HG03575 (cell line): ENCODE results near the gene LENG9.
"Not testable (repeated sequence)": the region's sequence is repeated elsewhere in the genome, so short reads cannot be mapped to it uniquely, and the experiment has no call there.

Source experiments
- ATAC-seq: cut with Tn5 transposase; IDR thresholded peaks from one replicate; pipeline ENCODE4 v1.9.1; 2021; ENCODE audit not compliant: unreplicated experiment, insufficient number of reproducible peaks, low FRiP score; ENCODE audit errors: extremely low read depth

LENG9 gene

GRCh38 chr19:54463531-54464043 is at the start of gene LENG9:
Gene LENG9 (minus strand): TSS chr19:54463778. CDS start chr19:54463526, 252 bp downstream.
- peak; percentile 15 for ATAC-seq

GRCh38 chr19:54509200-54509940 is 45.8 kb upstream of the LENG9 start:
- ATAC-seq: not testable (repeated sequence)

GRCh38 chr19:54508487-54508886 is 44.9 kb upstream of the LENG9 start:
- not testable (repeated sequence) for ATAC-seq

- ATAC-seq: no peak
Measured at GRCh38 chr19:54507824-54508223, 44.2 kb upstream of the LENG9 start.

- ATAC-seq: not testable (repeated sequence)
Measured at GRCh38 chr19:54507038-54507717, 43.6 kb upstream of the LENG9 start.

GRCh38 chr19:54506079-54506478 is 42.5 kb upstream of the LENG9 start:
- no peak for ATAC-seq

GRCh38 chr19:54505542-54505941 is 42.0 kb upstream of the LENG9 start:
- not testable (repeated sequence) for ATAC-seq

- ATAC-seq: no peak
Measured at GRCh38 chr19:54502518-54503048, 39.0 kb upstream of the LENG9 start, which contains the start of gene LAIR2. Gene LAIR2 (plus strand): TSS chr19:54502831. CDS start chr19:54502919, 88 bp downstream.

GRCh38 chr19:54498451-54498772 is 34.8 kb upstream of the LENG9 start:
- not testable (repeated sequence) for ATAC-seq

GRCh38 chr19:54497747-54498450 is 34.3 kb upstream of the LENG9 start:
- ATAC-seq: not testable (repeated sequence)

- not testable (repeated sequence) for ATAC-seq
Measured at GRCh38 chr19:54495284-54495683, 31.7 kb upstream of the LENG9 start.

- no peak for ATAC-seq
Measured at GRCh38 chr19:54493967-54494585, 30.5 kb upstream of the LENG9 start.

GRCh38 chr19:54493056-54493455 is 29.5 kb upstream of the LENG9 start:
- ATAC-seq: not testable (repeated sequence)

- ATAC-seq: no peak
Measured at GRCh38 chr19:54492568-54492967, 29.0 kb upstream of the LENG9 start.

GRCh38 chr19:54489766-54490165 is 26.2 kb upstream of the LENG9 start:
- ATAC-seq: no peak

- ATAC-seq: no peak
Measured at GRCh38 chr19:54489341-54489740, 25.8 kb upstream of the LENG9 start.

- ATAC-seq: no peak
Measured at GRCh38 chr19:54485851-54486250, 22.3 kb upstream of the LENG9 start.

GRCh38 chr19:54484451-54484850 is 20.9 kb upstream of the LENG9 start:
- no peak for ATAC-seq

GRCh38 chr19:54482889-54483288 is 19.3 kb upstream of the LENG9 start:
- ATAC-seq: no peak
